Upper lobe of right lung (tissue), 1 donor: Measurements from ENCODE around the gene MEIS2. TPM values are rescaled to one million over a fixed set of nuclear protein-coding genes. Genes with fewer than 3 reads are reported as not detected.

ENCODE experiments used
- ATAC-seq: fragments of 200-7000 bp; cut with Tn5 transposase; one replicate; pipeline ENCODE4 v1.9.1; 2020; ENCODE audit warnings: mild to moderate bottlenecking, moderate library complexity
- DNase-seq: peaks from one replicate; pipeline ENCODE4 v3.0.0-alpha.2; 2020
- H3K27ac ChIP-seq: fragments of 200-600 bp; one replicate; pipeline ENCODE4 v1.8.0; 2022
- H3K27me3 ChIP-seq: fragments of 200-600 bp; one replicate; pipeline ENCODE4 v1.8.0; 2022; ENCODE audit warnings: mild to moderate bottlenecking
- H3K36me3 ChIP-seq: fragments of 200-600 bp; one replicate; pipeline ENCODE4 v1.8.0; 2022
- H3K4me1 ChIP-seq: fragments of 200-600 bp; one replicate; pipeline ENCODE4 v1.8.0; 2022
- H3K4me3 ChIP-seq: fragments of 200-600 bp; one replicate; pipeline ENCODE4 v1.8.0; 2022; ENCODE audit warnings: mild to moderate bottlenecking
- H3K9me3 ChIP-seq: fragments of 200-600 bp; one replicate; pipeline ENCODE4 v1.8.0; 2022
- CTCF ChIP-seq: fragments of 200-600 bp; IDR thresholded peaks from one replicate; pipeline ENCODE4 v1.8.0; 2022; ENCODE audit warnings: antibody characterized with exemption
- intact Hi-C: fragments of 100-400 bp; cut with DNase I; formaldehyde crosslinking; loops from one replicate; pipeline ENCODE4 v1.11.0; 2022
- total RNA-seq: library from RNA; stranded (reverse); fragmentation: NEBNext Ultra II Directional; extraction: Animal tissue kit (Norgen Biotek cat#: 25700); gene quantifications from one replicate; pipeline ENCODE4 v1.2.1, GENCODE V29; 2021
- donor health status: DM: no; HTN: yes; CAD: no; lungs with severe emphysema.

Gene MEIS2
- total RNA-seq, 1 donor from 2014 or later, result 26.7 TPM

- DNase-seq (no peak), ATAC-seq (no peak)
- TF ChIP-seq CTCF, result no peak
- peaks cover 4% of the 10 kb centered on the region for H3K4me1 ChIP-seq
- no peaks in the 10 kb centered on the region for H3K9me3 ChIP-seq
- intact Hi-C loops, result no loop called here
- peaks cover 29% of the 10 kb centered on the region for H3K27me3 ChIP-seq
- H3K36me3 ChIP-seq, result no peaks in the 10 kb centered on the region
- H3K4me3 ChIP-seq, result peak overlapping the region; percentile 76
- no peak overlapping the region for H3K27ac ChIP-seq
Observed at GRCh38 chr15:37102305-37103162, 2.2 kb upstream of the MEIS2 start.

- TF ChIP-seq CTCF, result no peak
- intact Hi-C loops, result no loop called here
- H3K4me1 ChIP-seq, result peaks cover 4% of the 10 kb centered on the region
- no peaks in the 10 kb centered on the region for H3K36me3 ChIP-seq
- peaks cover 23% of the 10 kb centered on the region for H3K27me3 ChIP-seq
- DNase-seq, result no peak
- ATAC-seq, result no peak
- H3K4me3 ChIP-seq, result peak overlapping the region; percentile 76
- peak overlapping the region; percentile 87 for H3K27ac ChIP-seq
- H3K9me3 ChIP-seq, result no peaks in the 10 kb centered on the region
Observed at GRCh38 chr15:37101980-37102304, 1.6 kb upstream of the MEIS2 start.

- peaks cover 4% of the 10 kb centered on the region for H3K4me1 ChIP-seq
- H3K9me3 ChIP-seq, result no peaks in the 10 kb centered on the region
- no peaks in the 10 kb centered on the region for H3K36me3 ChIP-seq
- no peak for TF ChIP-seq CTCF
- H3K27ac ChIP-seq, result peak overlapping the region; percentile 87
- intact Hi-C loops, result no loop called here
- peak overlapping the region; percentile 76 for H3K4me3 ChIP-seq
- no peak for DNase-seq
- peaks cover 13% of the 10 kb centered on the region for H3K27me3 ChIP-seq
- peak; percentile 0 for ATAC-seq
Observed at GRCh38 chr15:37100966-37101215, 542 bp upstream of the MEIS2 start.

- Histone ChIP-seq H3K27me3 (peaks cover 4% of the 10 kb centered on the region), H3K9me3 (no peaks in the 10 kb centered on the region), H3K4me1 (peaks cover 4% of the 10 kb centered on the region), H3K36me3 (no peaks in the 10 kb centered on the region), H3K4me3 (peak overlapping the region; percentile 76), H3K27ac (peak overlapping the region; percentile 87)
- TF ChIP-seq CTCF, result no peak
- DNase-seq (no peak), ATAC-seq (no peak)
- intact Hi-C loops, result no loop called here
Observed at GRCh38 chr15:37099319-37100108, 835 bp downstream of the MEIS2 start.

GRCh38 chr15:37098468-37099318 lies 1.7 kb downstream of the MEIS2 start:
- peaks cover 4% of the 10 kb centered on the region for H3K4me1 ChIP-seq
- H3K36me3 ChIP-seq, result no peaks in the 10 kb centered on the region
- peaks cover 4% of the 10 kb centered on the region for H3K27me3 ChIP-seq
- DNase-seq (no peak), ATAC-seq (peak; percentile 43)
- H3K27ac ChIP-seq, result peak overlapping the region; percentile 85
- H3K9me3 ChIP-seq, result no peaks in the 10 kb centered on the region
- H3K4me3 ChIP-seq, result peak overlapping the region; percentile 76
- TF ChIP-seq CTCF, result no peak
- intact Hi-C loops, result no loop called here
